ENCODE results near the gene JUNB.

JUNB gene

GRCh38 chr19:12750851-12751250 lies 40.4 kb upstream of the JUNB start:
- Histone ChIP-seq H3K4me1 (ENCODE audit: control insufficient read depth, insufficient read depth, low read length) (peaks cover 10% of the 10 kb centered on the region), H3K9me3 (ENCODE audit: control insufficient read depth, insufficient read depth, low read depth, low read length) (no peaks in the 10 kb centered on the region), H3K4me3 (ENCODE audit: low read depth, low read length) (no peak overlapping the region), H3K27ac (ENCODE audit: extremely low read depth, low read depth, low read length) (no peak overlapping the region), H3K36me3 (ENCODE audit: control insufficient read depth in 2 of 2, insufficient read depth in 1 of 2, low read length in 2 of 2) (peaks cover 0 to 24% of the 10 kb centered on the region in 2 experiments; a peak in 2 of 3 replicates)
- POLR2A ChIA-PET, result no interaction called here
- CTCF ChIA-PET, result interaction anchor here (0.6 to 1.8 kb wide), 5 partner anchors 9 to 45 kb away, joined by 3 to 4 read pairs (median 3); no protein-coding TSS in a partner anchor
- TF ChIP-seq ZSCAN30 (tag by site-specific recombination; IDR thresholded peaks at IDR 0.05) (no peak), ZFHX2 (tag by site-specific recombination; conservative IDR thresholded peaks at IDR 0.05) (peak; percentile 40; the same call in 1 of the 2 replicates)

GRCh38 chr19:12751635-12752034 lies 39.7 kb upstream of the JUNB start, which contains the start of gene BEST2:
TSS of gene BEST2 (plus strand) at chr19:12751791. CDS start at chr19:12752593, 802 bp downstream.
- Histone ChIP-seq H3K9me3 (ENCODE audit: control insufficient read depth, insufficient read depth, low read depth, low read length) (no peaks in the 10 kb centered on the region), H3K27ac (ENCODE audit: extremely low read depth, low read depth, low read length) (no peak within 1 kb of the TSS), H3K4me3 (ENCODE audit: low read depth, low read length) (no peak within 1 kb of the TSS), H3K4me1 (ENCODE audit: control insufficient read depth, insufficient read depth, low read length) (peaks cover 10% of the 10 kb centered on the region), H3K36me3 (ENCODE audit: control insufficient read depth in 2 of 2, insufficient read depth in 1 of 2, low read length in 2 of 2) (peaks cover 0 to 16% of the 10 kb centered on the region in 2 experiments; a peak in 2 of 3 replicates)
- POLR2A ChIA-PET, result no interaction called here
- CTCF ChIA-PET, result interaction anchor here (0.6 to 1.8 kb wide), 3 partner anchors 9 to 44 kb away, joined by 3 to 4 read pairs (median 4); no protein-coding TSS in a partner anchor
- TF ChIP-seq KLF9 (tag by site-specific recombination; IDR thresholded peaks at IDR 0.05; ENCODE audit: low read depth) (peak; percentile 56), MEIS1 (CRISPR knock-in tag; IDR thresholded peaks at IDR 0.05; ENCODE audit: borderline replicate concordance) (no peak), BCL11B (tag by site-specific recombination; IDR thresholded peaks at IDR 0.05; ENCODE audit: low read depth) (0 out of 2 replicates have a peak, but pooled peaks have one; percentile 5), KLF1 (tag by site-specific recombination; IDR thresholded peaks at IDR 0.05) (peak; percentile 88), ZSCAN18 (tag by site-specific recombination; IDR thresholded peaks at IDR 0.05) (no peak), WT1 (tag by site-specific recombination; IDR thresholded peaks at IDR 0.05) (peak; percentile 57; the same call in 1 of the 2 replicates)

- peaks cover 10% of the 10 kb centered on the region for H3K4me1 ChIP-seq (ENCODE audit: control insufficient read depth, insufficient read depth, low read length)
- peak; percentile 98 for TF ChIP-seq SCRT1 (tag by site-specific recombination; IDR thresholded peaks at IDR 0.05; ENCODE audit: borderline replicate concordance)
- no peak for TF ChIP-seq ZFP69B (tag by site-specific recombination; IDR thresholded peaks at IDR 0.05)
- 0 out of 2 replicates have a peak, but pooled peaks have one; percentile 10 for TF ChIP-seq BCL11B (tag by site-specific recombination; IDR thresholded peaks at IDR 0.05; ENCODE audit: low read depth)
- peak; percentile 97 for TF ChIP-seq SCRT2 (tag by site-specific recombination; IDR thresholded peaks at IDR 0.05)
- CTCF ChIA-PET, result interaction anchor here (0.6 to 1.4 kb wide), 8 partner anchors 8 to 215 kb away, joined by 3 to 9 read pairs (median 4); no protein-coding TSS in a partner anchor
- POLR2A ChIA-PET, result interaction anchor here (0.9 to 1.1 kb wide), 3 partner anchors 19 to 28 kb away, joined by 3 to 10 read pairs (median 4); no protein-coding TSS in a partner anchor
- H3K9me3 ChIP-seq (ENCODE audit: control insufficient read depth, insufficient read depth, low read depth, low read length), result no peaks in the 10 kb centered on the region
- H3K4me3 ChIP-seq (ENCODE audit: low read depth, low read length), result no peak overlapping the region
- no peak overlapping the region for H3K27ac ChIP-seq (ENCODE audit: extremely low read depth, low read depth, low read length)
- H3K36me3 ChIP-seq (ENCODE audit: control insufficient read depth in 2 of 2, insufficient read depth in 1 of 2, low read length in 2 of 2), result peaks cover 0 to 11% of the 10 kb centered on the region in 2 experiments; a peak in 1 of 3 replicates
Measured at GRCh38 chr19:12752056-12752781, 39.1 kb upstream of the JUNB start.

- no peak overlapping the region for H3K27ac ChIP-seq (ENCODE audit: extremely low read depth, low read depth, low read length)
- POLR2A ChIA-PET, result no interaction called here
- peaks cover 7% of the 10 kb centered on the region for H3K4me1 ChIP-seq (ENCODE audit: control insufficient read depth, insufficient read depth, low read length)
- H3K4me3 ChIP-seq (ENCODE audit: low read depth, low read length), result no peak overlapping the region
- no peaks in the 10 kb centered on the region for H3K36me3 ChIP-seq (ENCODE audit: control insufficient read depth in 2 of 2, insufficient read depth in 1 of 2, low read length in 2 of 2)
- H3K9me3 ChIP-seq (ENCODE audit: control insufficient read depth, insufficient read depth, low read depth, low read length), result no peaks in the 10 kb centered on the region
- CTCF ChIA-PET, result interaction anchor here (0.6 to 2.3 kb wide), 6 partner anchors 12 to 1115 kb away, joined by 3 to 16 read pairs (median 4); partner anchors contain the start of gene GET3
- TF ChIP-seq ZNF354C (tag by site-specific recombination; IDR thresholded peaks at IDR 0.05; ENCODE audit: borderline replicate concordance, low read depth) (no peak), ZNF677 (tag by site-specific recombination; IDR thresholded peaks at IDR 0.05) (no peak), ZBTB8A (tag by site-specific recombination; IDR thresholded peaks at IDR 0.05) (no peak), INSM2 (tag by site-specific recombination; IDR thresholded peaks at IDR 0.05) (no peak)
Measured at GRCh38 chr19:12754465-12755196, 36.7 kb upstream of the JUNB start.

Data from HEK293 (cell line).